Measurements from ENCODE around the gene ALAS1.

Gene ALAS1

GRCh38 chr3:52240059-52240885 is 42.3 kb downstream of the ALAS1 start:
- POLR2A ChIA-PET: interaction anchor here (0.8 to 1.6 kb wide), 5 partner anchors 8 to 38 kb away, joined by 3 to 10 read pairs (median 3); partner anchors contain the start of gene WDR82
- DNase-seq (ENCODE audit: low read depth, low spot score): peak; percentile 72
- no peak for TF ChIP-seq CTCF (IDR thresholded peaks at IDR 0.05; ENCODE audit: insufficient read depth, low read length, missing control alignments)
- CTCF ChIA-PET: interaction anchor here (0.6 to 14.4 kb wide), 7 partner anchors 9 to 187 kb away, joined by 3 to 336 read pairs (median 5); partner anchors contain the start of gene TLR9
- H3K4me3 ChIP-seq (ENCODE audit: low read depth, low read length): peak overlapping the region; percentile 95

GRCh38 chr3:52240886-52241370 is 43.0 kb downstream of the ALAS1 start:
- no peak for DNase-seq (ENCODE audit: low read depth, low spot score)
- no peak overlapping the region for H3K4me3 ChIP-seq (ENCODE audit: low read depth, low read length)
- no peak for TF ChIP-seq CTCF (IDR thresholded peaks at IDR 0.05; ENCODE audit: insufficient read depth, low read length, missing control alignments)
- POLR2A ChIA-PET: interaction anchor here (1.3 to 1.6 kb wide), 3 partner anchors 8 to 37 kb away, joined by 3 to 10 read pairs (median 4); partner anchors contain the start of gene WDR82
- CTCF ChIA-PET: interaction anchor here (1.0 to 14.4 kb wide), 6 partner anchors 10 to 188 kb away, joined by 3 to 336 read pairs (median 4); partner anchors contain the start of gene TLR9

- POLR2A ChIA-PET: no interaction called here
- CTCF ChIA-PET: interaction anchor here (0.6 to 14.4 kb wide), 4 partner anchors 11 to 37 kb away, joined by 3 to 336 read pairs (median 3); partner anchors contain the start of gene TLR9
- DNase-seq (ENCODE audit: low read depth, low spot score): no peak
- no peak for TF ChIP-seq CTCF (IDR thresholded peaks at IDR 0.05; ENCODE audit: insufficient read depth, low read length, missing control alignments)
- H3K4me3 ChIP-seq (ENCODE audit: low read depth, low read length): no peak overlapping the region
These were observed 44.1 kb downstream of the ALAS1 start for GRCh38 chr3:52242039-52242438.

- no peak overlapping the region for H3K4me3 ChIP-seq (ENCODE audit: low read depth, low read length)
- ChIA-PET CTCF (interaction anchor here (0.6 to 2.7 kb wide), 3 partner anchors 9 to 95 kb away, joined by 3 to 8 read pairs (median 4); no protein-coding TSS in a partner anchor), POLR2A (no interaction called here)
- TF ChIP-seq CTCF (IDR thresholded peaks at IDR 0.05; ENCODE audit: insufficient read depth, low read length, missing control alignments): no peak
- no peak for DNase-seq (ENCODE audit: low read depth, low spot score)
These were observed 46.0 kb downstream of the ALAS1 start for GRCh38 chr3:52243791-52244628.

- ChIA-PET POLR2A (interaction anchor here (0.6 to 2.0 kb wide), 4 partner anchors 9 to 1679 kb away, joined by 3 to 8 read pairs (median 7); partner anchors contain the start of gene WDR82), CTCF (interaction anchor here (1.1 to 2.7 kb wide), 3 partner anchors 11 to 26 kb away, joined by 3 to 8 read pairs (median 6); no protein-coding TSS in a partner anchor)
- DNase-seq (ENCODE audit: low read depth, low spot score): no peak
- TF ChIP-seq CTCF (IDR thresholded peaks at IDR 0.05; ENCODE audit: insufficient read depth, low read length, missing control alignments): no peak
- peak within 1 kb of the TSS; percentile 68 for H3K4me3 ChIP-seq (ENCODE audit: low read depth, low read length)
These were observed 47.6 kb downstream of the ALAS1 start, which contains the start of gene PPM1M for GRCh38 chr3:52245322-52246263. Gene PPM1M (plus strand): TSS chr3:52245759. CDS start chr3:52245825, 66 bp downstream.

Measured in AG04449 (cell line).